K562 (cell line): ENCODE data around the gene PDPK1. TPM values are rescaled to one million over a fixed set of nuclear protein-coding genes. Genes with fewer than 3 reads are reported as not detected.

Experiments
- ATAC-seq: fragments of 200-7000 bp; cut with Tn5 transposase; 3 replicates; pipeline ENCODE4 v1.9.1; 2020; ENCODE audit warnings: moderate library complexity
- BruUV-seq: library from RNA; stranded (reverse); fragments of 400-500 nt; replicated peaks from 2 replicates; lab custom pipeline; 2021; lab: Mats Ljungman, UMichigan
- CTCF ChIA-PET: fragments of 300-600 bp; formaldehyde crosslinking; extraction: SDS; loops from one replicate; lab custom pipeline; 2021; ENCODE audit warnings: low intra/inter-chr PET ratio; lab: Yijun Ruan, JAX
- POLR2A ChIA-PET: fragments of 300-600, 350-650 bp; sonication (Branson Sonifier 250); formaldehyde crosslinking; extraction: SDS; loops from one replicate; lab custom pipeline; 2021; ENCODE audit warnings: antibody characterized with exemption, inconsistent platforms; lab: Yijun Ruan, JAX
- DNase-seq, 4 experiments: peaks; one replicate each; pipeline versions ENCODE4 v3.0.0 to v3.0.0-alpha.2; 2011 to 2018; ENCODE audit warnings: low spot score in 3 of 4, mixed read lengths in 3 of 4; ENCODE audit errors: extremely low read depth in 1 of 4
- FAIRE-seq: peaks from 2 replicates; lab custom pipeline; 2011; peaks lifted over from hg19 to GRCh38; lab: Jason Lieb, UNC
- H2AFZ ChIP-seq: 2 replicates; pipeline ENCODE4 v1.6.0; 2011; ENCODE audit warnings: low read depth, low read length, control low read depth, inconsistent platforms
- H3K27ac ChIP-seq: fragments of 200-600 bp; 3 replicates; pipeline ENCODE4 v1.8.0; 2011; ENCODE audit warnings: low read depth, mild to moderate bottlenecking, control low read depth, inconsistent platforms, low read length, moderate library complexity, mixed read lengths; ENCODE audit errors: extremely low read depth
- H3K27me3 ChIP-seq, 2 experiments: fragments of 300-600 bp in 1 of 2; 2 replicates in 1 of 2; 3 replicates in 1 of 2; pipeline versions ENCODE4 v1.6.0 to v1.8.0; 2011; ENCODE audit warnings: inconsistent platforms in 2 of 2, low read length in 2 of 2, mild to moderate bottlenecking in 1 of 2, mixed read lengths in 1 of 2, moderate library complexity in 1 of 2; ENCODE audit not compliant: control insufficient read depth in 2 of 2, insufficient read depth in 2 of 2
- H3K36me3 ChIP-seq: fragments of 300-600 bp; 3 replicates; pipeline ENCODE4 v1.8.0; 2011; ENCODE audit warnings: mild to moderate bottlenecking, low read length, inconsistent platforms; ENCODE audit not compliant: control insufficient read depth, insufficient read depth
- H3K4me1 ChIP-seq, 2 experiments: fragments of 200-600 bp in 1 of 2; replicated peaks in 1 of 2; 2 replicates in 1 of 2; 3 replicates in 1 of 2; pipeline versions ENCODE4 v1.5.1 to v1.8.0; 2011; ENCODE audit warnings: inconsistent platforms in 2 of 2, low read length in 2 of 2, mild to moderate bottlenecking in 1 of 2, mixed read lengths in 1 of 2, moderate library complexity in 1 of 2; ENCODE audit not compliant: control insufficient read depth in 2 of 2, insufficient read depth in 2 of 2
- H3K4me2 ChIP-seq: 2 replicates; pipeline ENCODE4 v1.6.1; 2011; ENCODE audit warnings: low read length, control low read depth, inconsistent platforms, mixed read lengths; ENCODE audit not compliant: insufficient read depth
- H3K4me3 ChIP-seq: fragments of 200-600 bp; sonication (generic), shearing (Covaris generic); 2 replicates; pipeline ENCODE4 v1.5.1; 2016; ENCODE audit warnings: control low read depth, inconsistent platforms
- H3K79me2 ChIP-seq: fragments of 200-600 bp; 3 replicates; pipeline ENCODE4 v1.8.0; 2011; ENCODE audit warnings: low read length, inconsistent platforms; ENCODE audit not compliant: control insufficient read depth, insufficient read depth
- H3K9ac ChIP-seq, 2 experiments: 2 replicates each; pipeline versions ENCODE4 v1.6.0 to v1.6.1; 2011; ENCODE audit warnings: low read depth in 2 of 2, low read length in 2 of 2, control low read depth in 1 of 2, inconsistent platforms in 1 of 2, mild to moderate bottlenecking in 1 of 2, mixed read lengths in 1 of 2; ENCODE audit not compliant: insufficient read depth in 1 of 2
- H3K9me1 ChIP-seq: one replicate; pipeline ENCODE4 v1.6.0; 2011; ENCODE audit warnings: inconsistent platforms, mild to moderate bottlenecking, low read length, moderate library complexity; ENCODE audit not compliant: control insufficient read depth, insufficient read depth
- H3K9me3 ChIP-seq: replicated peaks from 2 replicates; pipeline ENCODE4 v1.5.1; 2011; ENCODE audit warnings: low read depth, low read length, inconsistent platforms; ENCODE audit not compliant: control insufficient read depth, insufficient read depth
- H4K20me1 ChIP-seq: replicated peaks from 2 replicates; pipeline ENCODE4 v1.6.1; 2011; ENCODE audit warnings: low read length, inconsistent platforms, mixed read lengths; ENCODE audit not compliant: control insufficient read depth, insufficient read depth
- CAMTA2 ChIP-seq: fragments of 250-450 bp; sonication (Bioruptor Pico); conservative IDR thresholded peaks from 2 replicates; pipeline ENCODE4 v1.5.1; 2022
- DPF2 ChIP-seq: fragments of 450-650 bp; IDR thresholded peaks from 2 replicates; pipeline ENCODE4 v1.6.1; 2016
- FOXP1 ChIP-seq: sonication (generic); formaldehyde crosslinking; IDR thresholded peaks from 2 replicates; pipeline ENCODE4 v1.8.0; 2022; ENCODE audit warnings: mild to moderate bottlenecking, missing genetic modification reagents
- MCM2 ChIP-seq: fragments of 450-650 bp; IDR thresholded peaks from 2 replicates; pipeline ENCODE4 v1.6.1; 2017; ENCODE audit warnings: low read depth, mild to moderate bottlenecking
- RBFOX2 ChIP-seq: fragments of 200-400 bp; formaldehyde crosslinking; IDR thresholded peaks from 2 replicates; pipeline ENCODE4 v1.6.1; 2017; ENCODE audit warnings: low read depth, mild to moderate bottlenecking, low read length, moderate library complexity
- ZNF395 ChIP-seq: fragments of 200-800 bp; sonication (Bioruptor generic); IDR thresholded peaks from 2 replicates; pipeline ENCODE4 v1.6.1; 2017; ENCODE audit warnings: missing genetic modification characterization, missing compliant biosample characterization
- ZNF408 ChIP-seq: fragments of 250-450 bp; sonication (Bioruptor Pico); IDR thresholded peaks from 2 replicates; pipeline ENCODE4 v1.4.0; 2020; ENCODE audit warnings: low read depth, mild to moderate bottlenecking, moderate library complexity
- ZNF778 ChIP-seq: fragments of 450-650 bp; formaldehyde crosslinking; IDR thresholded peaks from 2 replicates; pipeline ENCODE4 v1.4.0; 2020; ENCODE audit warnings: mild to moderate bottlenecking, moderate library complexity
- WGBS: fragments of 100-300 bp; shearing (Covaris generic); methylation state at CpG from one replicate; pipeline ENCODE4 v1.1.6; 2016; ENCODE audit warnings: low coverage, mixed read lengths; ENCODE audit not compliant: insufficient coverage; ENCODE audit errors: missing lambda C conversion rate; 5-methylcytosine and 5-hydroxymethylcytosine counted together
- in situ Hi-C: fragments of 300-500 bp; cut with MboI; formaldehyde crosslinking; loops from 4 replicates; pipeline ENCODE4 v1.15.0; 2018; ENCODE audit warnings: inconsistent platforms, mixed read lengths
- intact Hi-C: fragments of 100-400 bp; cut with micrococcal nuclease; formaldehyde crosslinking; loops from 2 replicates; pipeline ENCODE4 v1.14.2; 2022
- polyA plus RNA-seq, 8 experiments: library from polyadenylated mRNA; depleted of rRNA in 4 of 8; stranded (reverse) in 5 of 8; unstranded in 3 of 8; fragments of >200 nt; fragmentation: Nextera tagmentation in 2 of 8; fragmentation: Illumina TruSeq in 1 of 8; extraction: Ambion mirVana in 2 of 8; extraction: Trizol in 1 of 8; gene quantifications; 2 replicates each; pipeline versions ENCODE4 v1.2.1 to v1.2.3, GENCODE V29; 2011 to 2014; ENCODE audit warnings: inconsistent platforms in 1 of 8, missing spikeins in 1 of 8
- total RNA-seq, 7 experiments: library from RNA; depleted of rRNA in 6 of 7; stranded (reverse); fragments of >200 nt in 6 of 7; fragmentation: Illumina TruSeq in 2 of 7; extraction: Trizol in 2 of 7; gene quantifications; 2 replicates each; pipeline versions ENCODE4 v1.2.1 to v1.2.3, GENCODE V29; 2011 to 2021; ENCODE audit warnings: low replicate concordance in 1 of 7

The PDPK1 gene
- total and polyA plus RNA-seq, 9 of the 15 experiments (the other 6 are each of a cell fraction or from before 2014, with no cell fraction given) = 4.0 to 37.2 (median 18.7) TPM

GRCh38 chr16:2517954-2518605 lies 19.7 kb upstream of the PDPK1 start:
- peaks cover 80% of the 10 kb centered on the region for H3K79me2 ChIP-seq
- no peak overlapping the region for H3K4me2 ChIP-seq
- 73% methylated on average over 9 of the region's 12 CpGs for WGBS
- H3K9me1 ChIP-seq = peaks cover 8% of the 10 kb centered on the region
- no peak overlapping the region for H3K4me3 ChIP-seq
- H3K9ac ChIP-seq = peak overlapping the region in 1 of 2 experiments; percentile 90; a peak in 2 of 4 replicates
- ChIA-PET POLR2A (interaction anchor here (0.6 to 1.3 kb wide), 4 partner anchors 8 to 1035 kb away, joined by 3 to 7 read pairs (median 4); partner anchors contain the start of gene TRAF7), CTCF (no interaction called here)
- in situ Hi-C loops = no loop called here
- no peaks in the 10 kb centered on the region for H3K27me3 ChIP-seq
- DNase-seq (no peak), FAIRE-seq (no peak), ATAC-seq (no peak)
- H3K27ac ChIP-seq = peak overlapping the region; percentile 5; the same call in 1 of the 3 replicates
- H2AFZ ChIP-seq = no peak overlapping the region
- TF ChIP-seq FOXP1 (no peak), MCM2 (no peak), ZNF778 (CRISPR knock-in tag) (no peak), DPF2 (no peak), ZNF408 (CRISPR knock-in tag) (no peak), CAMTA2 (CRISPR knock-in tag) (no peak), RBFOX2 (peak; percentile 4; the same call in 1 of the 2 replicates), ZNF395 (no peak)
- peaks cover 52% of the 10 kb centered on the region for H3K36me3 ChIP-seq
- H3K4me1 ChIP-seq = peaks cover 39 to 79% of the 10 kb centered on the region in 2 experiments
- no TSS peak for BruUV-seq
- H3K9me3 ChIP-seq = no peaks in the 10 kb centered on the region
- intact Hi-C loops = no loop called here
- peaks cover 46% of the 10 kb centered on the region for H4K20me1 ChIP-seq
